GM23338 (cell line): Measurements from ENCODE around the gene MAD1L1. TPM values are rescaled to one million over a fixed set of nuclear protein-coding genes. Genes with fewer than 3 reads are reported as not detected.
A peak's percentile ranks its signal among the peaks of the same experiment; 100 is the strongest.

Source experiments
- ATAC-seq: fragments of 200-7000 bp; cut with Tn5 transposase; 3 replicates; pipeline ENCODE4 v1.9.1; 2020
- DNase-seq: peaks from one replicate; pipeline ENCODE4 v3.0.0-alpha.2; 2015; ENCODE audit warnings: low spot score
- H2AFZ ChIP-seq: fragments of 200-600 bp; sonication (generic); 2 replicates; pipeline ENCODE4 v1.8.0; 2016; ENCODE audit warnings: antibody characterized with exemption, mild to moderate bottlenecking, moderate library complexity
- H3F3A ChIP-seq: fragments of 200-600 bp; sonication (generic); replicated peaks from 2 replicates; pipeline ENCODE4 v1.8.0; 2017; ENCODE audit warnings: antibody characterized with exemption, mixed run types, low read depth
- H3K27ac ChIP-seq: fragments of 200-600 bp; sonication (generic); 2 replicates; pipeline ENCODE4 v1.6.1; 2016; ENCODE audit warnings: low read depth
- H3K27me3 ChIP-seq: fragments of 200-600 bp; sonication (generic); 2 replicates; pipeline ENCODE4 v1.8.0; 2016; ENCODE audit warnings: mild to moderate bottlenecking, mixed run types, moderate library complexity; ENCODE audit not compliant: insufficient read depth
- H3K36me3 ChIP-seq: fragments of 200-600 bp; sonication (generic); 2 replicates; pipeline ENCODE4 v1.8.0; 2016; ENCODE audit warnings: mild to moderate bottlenecking; ENCODE audit not compliant: insufficient read depth
- H3K4me1 ChIP-seq: fragments of 200-600 bp; sonication (generic); 2 replicates; pipeline ENCODE4 v1.8.0; 2016; ENCODE audit warnings: mild to moderate bottlenecking, moderate library complexity; ENCODE audit not compliant: insufficient read depth
- H3K4me2 ChIP-seq: fragments of 200-600 bp; sonication (generic); 2 replicates; pipeline ENCODE4 v1.7.1; 2017; ENCODE audit warnings: mixed run types
- H3K4me3 ChIP-seq: fragments of 200-600 bp; sonication (generic); 2 replicates; pipeline ENCODE4 v1.6.1; 2016; ENCODE audit warnings: mixed run types
- H3K79me2 ChIP-seq: fragments of 200-600 bp; sonication (generic); replicated peaks from 2 replicates; pipeline ENCODE4 v1.8.0; 2017; ENCODE audit warnings: mild to moderate bottlenecking; ENCODE audit not compliant: insufficient read depth
- H3K9me2 ChIP-seq: fragments of 200-600 bp; sonication (generic); 2 replicates; pipeline ENCODE4 v1.8.0; 2017; ENCODE audit not compliant: insufficient read depth
- H4K20me1 ChIP-seq: fragments of 200-600 bp; sonication (generic); replicated peaks from 2 replicates; pipeline ENCODE4 v1.8.0; 2017; ENCODE audit warnings: mild to moderate bottlenecking; ENCODE audit not compliant: insufficient read depth
- H3K27ac Mint-ChIP-seq: 2 replicates; pipeline ENCODE4 v1.8.0; 2020; ENCODE audit warnings: inconsistent platforms, mild to moderate bottlenecking, moderate library complexity, mixed read lengths
- H3K27me3 Mint-ChIP-seq: 3 replicates; pipeline ENCODE4 v1.8.0; 2022; ENCODE audit warnings: low read depth, mild to moderate bottlenecking, moderate library complexity, mixed read lengths, inconsistent platforms; ENCODE audit not compliant: insufficient read depth, poor library complexity
- H3K36me3 Mint-ChIP-seq: 3 replicates; pipeline ENCODE4 v1.8.0; 2021; ENCODE audit warnings: low read depth, mild to moderate bottlenecking, inconsistent platforms, moderate library complexity, mixed read lengths
- H3K4me1 Mint-ChIP-seq: 3 replicates; pipeline ENCODE4 v1.8.0; 2020; ENCODE audit warnings: mild to moderate bottlenecking, inconsistent platforms, mixed read lengths
- H3K4me3 Mint-ChIP-seq: 3 replicates; pipeline ENCODE4 v1.8.0; 2021; ENCODE audit warnings: moderate library complexity, mild to moderate bottlenecking, inconsistent platforms, mixed read lengths
- H3K9me3 Mint-ChIP-seq: 3 replicates; pipeline ENCODE4 v1.8.0; 2020; ENCODE audit warnings: moderate library complexity, mild to moderate bottlenecking, inconsistent platforms, mixed read lengths
- CREB1 ChIP-seq: fragments of 250-450 bp; sonication (Bioruptor Pico); IDR thresholded peaks from 2 replicates; pipeline ENCODE4 v1.5.0; 2020; ENCODE audit warnings: low read depth, mild to moderate bottlenecking, moderate library complexity
- ETS1 ChIP-seq: IDR thresholded peaks from 2 replicates; pipeline ENCODE4 v1.6.1; 2016; ENCODE audit warnings: antibody characterized with exemption
- EZH2 ChIP-seq: fragments of 200-600 bp; sonication (generic); IDR thresholded peaks from one replicate; pipeline ENCODE4 v1.8.0; 2017; ENCODE audit warnings: antibody characterized with exemption, mild to moderate bottlenecking, low read depth; ENCODE audit not compliant: unreplicated experiment
- JUNB ChIP-seq: IDR thresholded peaks from one replicate; pipeline ENCODE4 v1.6.1; 2016; ENCODE audit warnings: antibody characterized with exemption; ENCODE audit not compliant: unreplicated experiment
- NANOG ChIP-seq: IDR thresholded peaks from 2 replicates; pipeline ENCODE4 v1.6.1; 2016; ENCODE audit warnings: antibody characterized with exemption, borderline replicate concordance
- POLR2AphosphoS5 ChIP-seq: IDR thresholded peaks from 2 replicates; pipeline ENCODE4 v1.6.1; 2016; ENCODE audit warnings: antibody characterized with exemption, low read depth
- REST ChIP-seq: IDR thresholded peaks from one replicate; pipeline ENCODE4 v1.6.1; 2018; ENCODE audit warnings: antibody characterized with exemption; ENCODE audit not compliant: unreplicated experiment
- STAT1 ChIP-seq: IDR thresholded peaks from one replicate; pipeline ENCODE4 v1.6.1; 2016; ENCODE audit warnings: antibody characterized with exemption; ENCODE audit not compliant: unreplicated experiment
- ZNF114 ChIP-seq: fragments of 250-450 bp; sonication (Bioruptor Pico); IDR thresholded peaks from 2 replicates; pipeline ENCODE4 v1.5.0; 2020; ENCODE audit warnings: mild to moderate bottlenecking, moderate library complexity
- ZNF331 ChIP-seq: fragments of 250-450 bp; sonication (Bioruptor Pico); IDR thresholded peaks from 2 replicates; pipeline ENCODE4 v1.5.0; 2020; ENCODE audit warnings: low read depth, mild to moderate bottlenecking, moderate library complexity
- polyA plus RNA-seq: library from polyadenylated mRNA; unstranded; fragments of >200 nt; fragmentation: Nextera tagmentation; extraction: Ambion mirVana; gene quantifications from 2 replicates; pipeline ENCODE4 v1.2.1, GENCODE V29; 2016
- total RNA-seq: library from RNA; depleted of rRNA; stranded (reverse); fragments of >200 nt; shearing (Covaris generic); gene quantifications from 2 replicates; pipeline ENCODE4 v1.2.3, GENCODE V29; 2014
- TF ChIP-seq, protein P1 (sequence below), 2 experiments: fragments of 200-600 bp in 1 of 2; sonication (generic) in 1 of 2; conservative IDR thresholded peaks; 2 replicates each; pipeline versions ENCODE4 v1.5.1 to v1.6.1; 2016 to 2017; ENCODE audit warnings: antibody characterized with exemption in 2 of 2, low read depth in 2 of 2, mild to moderate bottlenecking in 2 of 2, moderate library complexity in 1 of 2

Gene MAD1L1
- total and polyA plus RNA-seq, 2 experiments from 2014 or later: 40.3 to 59.3 TPM

DNA sequence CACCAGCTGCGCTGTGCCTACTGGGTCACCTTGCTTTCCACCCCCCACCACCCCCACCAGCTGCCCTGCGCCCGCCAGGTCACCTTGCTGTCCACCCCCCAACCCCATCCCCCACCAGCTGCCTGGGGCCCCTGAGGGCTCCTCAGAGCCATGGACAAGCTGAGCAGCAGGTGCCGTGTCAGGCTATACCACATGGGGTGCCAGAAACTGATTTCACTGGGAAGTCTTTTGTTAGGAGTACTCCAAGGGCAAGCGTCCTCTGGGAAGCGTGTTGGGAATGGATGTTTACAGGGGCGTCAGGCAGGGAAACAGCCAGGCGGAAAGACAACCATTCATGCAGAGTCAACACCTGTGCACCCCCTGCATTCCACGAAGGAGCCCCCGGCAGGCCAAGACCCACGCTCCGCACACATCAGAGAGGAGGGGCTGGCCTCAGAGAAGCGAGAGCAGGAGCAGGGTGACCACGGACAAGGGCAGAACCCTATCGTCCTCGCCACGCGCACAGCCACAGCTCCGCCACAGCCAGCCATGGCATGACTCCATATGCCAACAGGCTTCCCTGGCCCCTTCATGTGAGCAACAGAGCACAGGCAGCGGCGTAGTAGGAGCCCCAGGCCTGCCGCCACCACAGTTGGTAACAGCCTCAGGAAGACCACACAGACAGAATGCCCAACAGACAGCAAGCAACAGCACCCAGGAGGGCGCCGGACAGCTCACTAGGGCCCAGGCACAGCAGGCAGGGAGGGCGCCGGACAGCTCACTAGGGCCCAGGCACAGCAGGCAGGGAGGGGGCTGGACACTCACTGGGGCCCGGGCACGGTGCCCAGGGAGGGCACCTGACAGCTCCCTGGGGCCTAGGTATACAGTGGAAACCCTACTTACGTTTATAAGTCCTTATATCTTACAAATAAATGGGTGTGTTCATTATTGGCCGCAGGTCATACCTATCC lies 180.8 kb downstream of the MAD1L1 start:
- Histone ChIP-seq H3K27ac (no peak overlapping the region), H2AFZ (no peak overlapping the region), H3K4me2 (no peak overlapping the region), H3K27me3 (no peaks in the 10 kb centered on the region), H3K36me3 (no peaks in the 10 kb centered on the region), H3F3A (no peaks in the 10 kb centered on the region), H4K20me1 (no peaks in the 10 kb centered on the region), H3K79me2 (no peaks in the 10 kb centered on the region; the same call in 1 of the 2 replicates), H3K9me2 (no peaks in the 10 kb centered on the region), H3K4me3 (no peak overlapping the region), H3K4me1 (no peaks in the 10 kb centered on the region)
- Mint-ChIP-seq H3K4me3 (no peak overlapping the region), H3K9me3 (no peaks in the 10 kb centered on the region), H3K4me1 (peaks cover 9% of the 10 kb centered on the region), H3K36me3 (peaks cover 3% of the 10 kb centered on the region; the same call in 1 of the 3 replicates), H3K27ac (peak overlapping the region; percentile 78; the same call in 1 of the 2 replicates), H3K27me3 (peaks cover 13% of the 10 kb centered on the region)
- DNase-seq (no peak), ATAC-seq (peak; percentile 57)
- TF ChIP-seq STAT1: no peak
- TF ChIP-seq EZH2: no peak
- TF ChIP-seq ZNF114: no peak
- no peak for TF ChIP-seq CREB1 (CRISPR knock-in tag)
- no peak for TF ChIP-seq POLR2AphosphoS5
- no peak for TF ChIP-seq JUNB
- no peak for TF ChIP-seq NANOG
- TF ChIP-seq, protein P1, sequence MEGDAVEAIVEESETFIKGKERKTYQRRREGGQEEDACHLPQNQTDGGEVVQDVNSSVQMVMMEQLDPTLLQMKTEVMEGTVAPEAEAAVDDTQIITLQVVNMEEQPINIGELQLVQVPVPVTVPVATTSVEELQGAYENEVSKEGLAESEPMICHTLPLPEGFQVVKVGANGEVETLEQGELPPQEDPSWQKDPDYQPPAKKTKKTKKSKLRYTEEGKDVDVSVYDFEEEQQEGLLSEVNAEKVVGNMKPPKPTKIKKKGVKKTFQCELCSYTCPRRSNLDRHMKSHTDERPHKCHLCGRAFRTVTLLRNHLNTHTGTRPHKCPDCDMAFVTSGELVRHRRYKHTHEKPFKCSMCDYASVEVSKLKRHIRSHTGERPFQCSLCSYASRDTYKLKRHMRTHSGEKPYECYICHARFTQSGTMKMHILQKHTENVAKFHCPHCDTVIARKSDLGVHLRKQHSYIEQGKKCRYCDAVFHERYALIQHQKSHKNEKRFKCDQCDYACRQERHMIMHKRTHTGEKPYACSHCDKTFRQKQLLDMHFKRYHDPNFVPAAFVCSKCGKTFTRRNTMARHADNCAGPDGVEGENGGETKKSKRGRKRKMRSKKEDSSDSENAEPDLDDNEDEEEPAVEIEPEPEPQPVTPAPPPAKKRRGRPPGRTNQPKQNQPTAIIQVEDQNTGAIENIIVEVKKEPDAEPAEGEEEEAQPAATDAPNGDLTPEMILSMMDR (conservative IDR thresholded peaks at IDR 0.05; ENCODE audit: low read depth in 2 of 2): no peak
- no peak for TF ChIP-seq ZNF331 (CRISPR knock-in tag)

- H3K4me1 ChIP-seq: no peaks in the 10 kb centered on the region
- H3F3A ChIP-seq: no peaks in the 10 kb centered on the region
- H3K27me3 ChIP-seq: no peaks in the 10 kb centered on the region
- Mint-ChIP-seq H3K27me3 (peaks cover 11% of the 10 kb centered on the region), H3K9me3 (no peaks in the 10 kb centered on the region), H3K36me3 (peaks cover 3% of the 10 kb centered on the region; the same call in 1 of the 3 replicates), H3K4me3 (no peak overlapping the region), H3K27ac (no peak overlapping the region), H3K4me1 (peaks cover 10% of the 10 kb centered on the region)
- H2AFZ ChIP-seq: no peak overlapping the region
- DNase-seq (no peak), ATAC-seq (no peak)
- no peaks in the 10 kb centered on the region; the same call in 1 of the 2 replicates for H3K79me2 ChIP-seq
- no peak overlapping the region for H3K4me2 ChIP-seq
- H3K36me3 ChIP-seq: no peaks in the 10 kb centered on the region
- no peak overlapping the region for H3K4me3 ChIP-seq
- H4K20me1 ChIP-seq: no peaks in the 10 kb centered on the region
- H3K27ac ChIP-seq: no peak overlapping the region
- no peaks in the 10 kb centered on the region for H3K9me2 ChIP-seq
- no peak for TF ChIP-seq JUNB
- no peak for TF ChIP-seq POLR2AphosphoS5
- no peak for TF ChIP-seq STAT1
- TF ChIP-seq EZH2: no peak
- TF ChIP-seq REST: no peak
- no peak for TF ChIP-seq ZNF331 (CRISPR knock-in tag)
- TF ChIP-seq ETS1: no peak
- TF ChIP-seq CREB1 (CRISPR knock-in tag): no peak
- TF ChIP-seq, protein P1 (conservative IDR thresholded peaks at IDR 0.05; ENCODE audit: low read depth in 2 of 2): no peak
These were observed 182.3 kb downstream of the MAD1L1 start for GRCh38 chr7:2050511-2050866.
